Loucy (cell line): Measurements from ENCODE around the gene PEDS1.
"Not testable (repeated sequence)": the region's sequence is repeated elsewhere in the genome, so short reads cannot be mapped to it uniquely, and the experiment has no call there.

Experiments used
- H2AFZ ChIP-seq: fragments of 200-600 bp; sonication (generic); 2 replicates; pipeline ENCODE4 v1.6.0; 2016; ENCODE audit warnings: antibody characterized with exemption, mild to moderate bottlenecking, low read length, moderate library complexity
- H3F3A ChIP-seq: fragments of 200-600 bp; 2 replicates; pipeline ENCODE4 v1.6.0; 2016; ENCODE audit warnings: antibody characterized with exemption, low read depth, mild to moderate bottlenecking
- H3K27me3 ChIP-seq: fragments of 200-600 bp; sonication (generic); 2 replicates; pipeline ENCODE4 v1.6.1; 2014; ENCODE audit warnings: low read length, mild to moderate bottlenecking; ENCODE audit not compliant: insufficient read depth, poor library complexity, severe bottlenecking
- H3K36me3 ChIP-seq: fragments of 200-600 bp; sonication (generic); 2 replicates; pipeline ENCODE4 v1.6.1; 2016; ENCODE audit warnings: low read length; ENCODE audit not compliant: insufficient read depth
- H3K4me1 ChIP-seq: fragments of 200-600 bp; sonication (generic); 2 replicates; pipeline ENCODE4 v1.5.1; 2014; ENCODE audit warnings: low read length, mild to moderate bottlenecking; ENCODE audit not compliant: insufficient read depth, poor library complexity, severe bottlenecking
- H3K4me2 ChIP-seq: fragments of 200-600 bp; sonication (generic); 2 replicates; pipeline ENCODE4 v1.6.0; 2014; ENCODE audit warnings: antibody characterized with exemption, low read length, low read depth, mild to moderate bottlenecking; ENCODE audit not compliant: poor library complexity, severe bottlenecking
- H3K4me3 ChIP-seq: fragments of 200-600 bp; sonication (generic); 2 replicates; pipeline ENCODE4 v1.5.1; 2014; ENCODE audit warnings: low read length, mild to moderate bottlenecking, mixed read lengths; ENCODE audit not compliant: poor library complexity, severe bottlenecking
- H3K79me2 ChIP-seq: fragments of 200-600 bp; sonication (generic); 2 replicates; pipeline ENCODE4 v1.6.1; 2014; ENCODE audit warnings: low read length; ENCODE audit not compliant: insufficient read depth
- H3K9ac ChIP-seq: fragments of 200-600 bp; sonication (generic); 2 replicates; pipeline ENCODE4 v1.6.0; 2014; ENCODE audit warnings: mild to moderate bottlenecking, low read depth, low read length, moderate library complexity; ENCODE audit not compliant: poor library complexity, severe bottlenecking
- H3K9me2 ChIP-seq: fragments of 200-600 bp; sonication (generic); replicated peaks from 2 replicates; pipeline ENCODE4 v1.6.1; 2016; ENCODE audit warnings: low read depth, low read length, mixed read lengths
- H3K9me3 ChIP-seq: fragments of 200-600 bp; sonication (generic); 2 replicates; pipeline ENCODE4 v1.6.1; 2014; ENCODE audit warnings: mild to moderate bottlenecking, antibody characterized with exemption, low read length, low read depth; ENCODE audit not compliant: insufficient read depth
- H4K20me1 ChIP-seq: fragments of 200-600 bp; sonication (generic); 2 replicates; pipeline ENCODE4 v1.6.0; 2014; ENCODE audit warnings: antibody characterized with exemption, low read length, mild to moderate bottlenecking; ENCODE audit not compliant: insufficient read depth, poor library complexity, severe bottlenecking
- CTCF ChIP-seq: fragments of 200-600 bp; sonication (generic); conservative IDR thresholded peaks from 2 replicates; pipeline ENCODE4 v1.5.1; 2014; ENCODE audit warnings: mild to moderate bottlenecking, antibody characterized with exemption, low read length
- EZH2phosphoT487 ChIP-seq: fragments of 200-600 bp; IDR thresholded peaks from 2 replicates; pipeline ENCODE4 v1.6.1; 2018; ENCODE audit warnings: antibody characterized with exemption, mild to moderate bottlenecking, moderate library complexity, borderline replicate concordance

Gene PEDS1

GRCh38 chr20:50153500-50154377, at the start of gene PEDS1:
Gene PEDS1 (minus strand): TSS chr20:50153723. CDS start chr20:50153637, 86 bp downstream.
- Histone ChIP-seq H3K9me3 (no peaks in the 10 kb centered on the region), H2AFZ (peak within 1 kb of the TSS; percentile 87), H3K36me3 (no peaks in the 10 kb centered on the region), H3K4me1 (peaks cover 38% of the 10 kb centered on the region), H3K4me2 (peak within 1 kb of the TSS; percentile 96), H4K20me1 (peaks cover 29% of the 10 kb centered on the region), H3K79me2 (peaks cover 47% of the 10 kb centered on the region), H3K9me2 (no peaks in the 10 kb centered on the region), H3K27me3 (no peaks in the 10 kb centered on the region), H3F3A (no peaks in the 10 kb centered on the region), H3K9ac (peak within 1 kb of the TSS; percentile 95), H3K4me3 (peak within 1 kb of the TSS; percentile 96)
- TF ChIP-seq EZH2phosphoT487 = no peak
- no peak for TF ChIP-seq CTCF

GRCh38 chr20:50202677-50203076, 49.2 kb upstream of the PEDS1 start:
- Histone ChIP-seq H3K9ac (no peak overlapping the region), H2AFZ (no peak overlapping the region), H3F3A (no peaks in the 10 kb centered on the region), H3K9me3 (no peaks in the 10 kb centered on the region; the same call in 1 of the 2 replicates), H3K9me2 (no peaks in the 10 kb centered on the region), H3K27me3 (no peaks in the 10 kb centered on the region), H3K4me3 (no peak overlapping the region), H3K4me1 (no peaks in the 10 kb centered on the region), H3K4me2 (no peak overlapping the region), H3K36me3 (no peaks in the 10 kb centered on the region), H3K79me2 (no peaks in the 10 kb centered on the region), H4K20me1 (no peaks in the 10 kb centered on the region)
- no peak for TF ChIP-seq EZH2phosphoT487
- TF ChIP-seq CTCF = no peak

- not testable (repeated sequence) for H3K36me3 ChIP-seq, H3K9ac ChIP-seq
Measured at GRCh38 chr20:50201710-50202109, 48.2 kb upstream of the PEDS1 start.

More at GRCh38 chr20:50201710-50202109, 48.2 kb upstream of the PEDS1 start:
- not testable (repeated sequence) for H3K4me3 ChIP-seq, H2AFZ ChIP-seq, H3K4me1 ChIP-seq, H3K9me3 ChIP-seq, H4K20me1 ChIP-seq, H3F3A ChIP-seq, H3K79me2 ChIP-seq, H3K4me2 ChIP-seq, H3K9me2 ChIP-seq, H3K27me3 ChIP-seq
